ENCODE results near the gene TNFRSF21. TPM values are rescaled to one million over a fixed set of nuclear protein-coding genes. Genes with fewer than 3 reads are reported as not detected.
"Not testable (repeated sequence)": the region's sequence is repeated elsewhere in the genome, so short reads cannot be mapped to it uniquely, and the experiment has no call there.

TNFRSF21 gene
- polyA plus RNA-seq, 3 donors = 30.3 to 37.0 (median 30.8) TPM

DNA sequence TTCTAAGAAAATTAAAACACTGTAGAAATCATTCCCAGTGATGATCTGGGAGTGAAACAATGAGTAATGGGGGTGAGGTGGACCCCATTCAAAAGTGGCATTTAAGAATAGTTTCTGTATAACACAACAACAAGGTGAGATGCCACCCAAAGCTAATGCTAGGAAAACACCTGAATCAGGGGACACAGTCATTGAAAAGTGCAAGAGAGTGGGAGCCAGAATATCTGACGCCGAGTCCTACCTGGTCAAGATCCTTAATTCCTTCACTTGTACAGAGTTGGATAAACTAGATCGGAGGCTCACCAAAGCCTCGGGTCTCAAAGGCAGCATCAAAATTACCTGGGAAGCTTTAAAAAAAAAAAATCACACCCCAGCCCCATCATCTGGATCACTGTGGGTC, 17.7 kb downstream of the TNFRSF21 start:
- no peak for DNase-seq

DNA sequence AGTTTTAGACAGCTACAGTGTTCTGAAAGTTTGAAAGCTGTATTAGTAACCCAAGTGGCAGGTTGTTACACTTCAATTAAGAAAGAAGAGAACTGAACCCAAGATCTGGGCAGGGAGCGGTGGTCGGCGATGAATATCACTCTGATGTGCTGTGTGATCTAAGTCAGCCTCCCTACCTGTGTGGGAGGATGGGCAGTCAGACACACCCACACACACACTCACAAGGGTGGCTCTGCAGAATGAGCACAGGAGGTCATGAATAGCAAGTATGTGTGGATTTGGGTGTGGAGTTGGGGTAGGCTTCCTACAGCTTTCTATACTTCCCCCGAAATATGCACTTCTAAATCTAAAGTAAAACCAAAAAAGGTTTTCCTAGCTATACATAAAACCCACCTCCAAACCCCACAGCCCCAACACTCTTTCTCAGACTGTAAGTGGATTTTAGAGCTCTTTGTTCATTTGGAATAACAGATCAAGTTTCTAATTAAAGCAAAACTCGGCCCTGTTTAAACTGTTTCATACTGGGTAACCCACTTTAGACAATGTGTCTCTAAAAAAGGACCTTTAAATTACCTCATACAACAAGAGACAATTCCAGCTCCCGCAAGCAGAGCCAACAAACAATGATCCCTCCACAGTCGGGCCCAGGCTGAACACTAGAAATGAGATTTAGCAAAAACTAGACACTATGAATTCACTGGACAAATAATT, 19.4 kb downstream of the TNFRSF21 start:
- no peak for DNase-seq

- DNase-seq = no peak
Observed at GRCh38 chr6:47288267-47289090, 21.2 kb downstream of the TNFRSF21 start.

DNA sequence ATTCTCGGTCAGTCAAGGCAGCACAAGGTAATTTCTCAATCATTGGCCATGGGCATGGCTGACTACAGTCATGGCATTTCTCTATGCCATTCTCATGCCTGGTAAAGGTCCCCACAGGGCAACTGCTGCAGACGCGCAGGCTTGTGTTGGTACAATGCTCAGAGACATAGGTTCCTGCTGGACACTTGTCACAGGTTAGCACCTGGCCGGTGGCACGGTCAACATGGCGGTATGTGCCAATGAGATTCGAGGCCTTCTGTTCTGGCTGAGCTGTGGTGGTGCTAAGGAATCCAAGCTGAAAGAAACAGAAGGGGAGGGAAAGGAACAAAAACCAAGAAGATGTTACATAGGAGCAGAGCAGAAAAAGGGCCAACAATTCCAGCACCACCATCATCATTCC, 23.4 kb downstream of the TNFRSF21 start:
- DNase-seq = no peak

DNA sequence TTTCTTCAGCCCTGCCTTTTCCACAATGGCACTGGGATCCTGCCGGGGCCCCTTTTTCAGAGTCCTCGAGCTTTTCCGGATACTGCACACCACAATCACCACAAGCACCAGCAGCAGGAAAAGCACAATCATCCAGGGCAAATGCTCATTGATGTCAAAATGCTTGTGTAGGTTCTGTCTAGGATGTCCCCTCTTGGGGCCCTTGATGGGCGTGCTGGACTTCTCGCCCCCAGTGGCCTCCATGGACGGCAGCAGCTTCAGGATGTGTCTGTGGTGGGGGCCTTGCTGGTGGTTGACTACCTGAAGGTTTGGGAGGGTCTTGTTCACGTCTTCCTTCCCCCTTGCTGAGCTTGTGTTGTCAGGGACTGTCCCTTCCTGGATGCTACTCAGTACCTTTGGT, 25.7 kb downstream of the TNFRSF21 start:
- no peak for DNase-seq

DNA sequence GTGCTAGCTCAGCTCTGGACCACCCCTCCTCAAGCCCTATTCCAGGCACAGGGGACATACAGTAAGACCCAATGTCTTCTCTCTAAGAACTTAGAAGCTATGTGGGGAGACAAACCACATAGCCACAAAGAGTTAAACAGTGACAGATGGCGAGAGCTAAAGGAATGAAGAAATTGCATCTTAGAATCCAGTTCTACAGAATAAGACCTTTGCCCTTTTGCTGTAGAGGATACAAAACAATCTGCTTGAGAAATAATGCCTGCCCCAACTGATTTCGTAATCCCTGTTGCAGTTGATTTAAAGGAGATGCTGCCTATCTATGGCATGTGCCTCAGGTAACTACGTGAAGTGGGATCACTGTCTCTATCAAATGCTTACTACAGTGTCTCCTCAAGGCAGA, 31.2 kb downstream of the TNFRSF21 start:
- no peak for DNase-seq

DNA sequence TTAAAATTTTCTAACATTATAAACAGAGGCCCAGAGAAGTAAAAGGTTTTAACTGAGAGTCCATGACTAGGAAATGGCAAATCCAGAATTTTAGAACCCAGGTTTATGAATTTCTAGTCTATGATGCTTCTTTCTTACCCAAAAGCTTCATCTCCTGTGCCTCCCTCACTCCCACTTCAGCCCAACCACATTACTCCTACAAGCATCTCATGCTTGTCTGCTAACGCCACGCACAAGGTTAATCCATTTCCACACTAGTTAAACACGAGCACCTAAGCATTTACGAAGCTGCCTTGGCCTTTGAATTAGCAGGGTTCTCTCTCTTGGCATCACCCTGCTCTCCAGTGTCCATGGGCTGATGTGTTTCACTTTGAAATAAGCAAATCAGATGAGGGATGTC, 32.0 kb downstream of the TNFRSF21 start:
- DNase-seq = no peak

- DNase-seq = no peak
Observed at GRCh38 chr6:47276377-47276776, 33.3 kb downstream of the TNFRSF21 start.

GRCh38 chr6:47275640-47276039, 34.1 kb downstream of the TNFRSF21 start:
- no peak for DNase-seq

DNA sequence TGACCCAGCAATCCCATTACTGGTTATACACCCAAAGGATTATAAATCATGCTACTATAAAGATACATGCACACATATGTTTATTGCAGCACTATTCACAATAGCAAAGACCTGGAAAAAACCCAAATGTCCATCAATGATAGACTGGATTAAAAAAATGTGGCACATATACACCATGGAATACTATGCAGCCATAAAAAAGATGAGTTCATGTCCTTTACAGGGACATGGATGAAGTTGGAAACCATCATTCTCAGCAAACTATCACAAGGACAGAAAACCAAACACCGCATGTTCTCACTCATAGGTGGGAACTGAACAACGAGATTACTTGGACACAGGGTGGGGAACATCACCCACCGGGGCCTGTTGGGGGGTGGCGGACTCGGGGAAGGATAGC, 34.6 kb downstream of the TNFRSF21 start:
- not testable (repeated sequence) for DNase-seq

DNA sequence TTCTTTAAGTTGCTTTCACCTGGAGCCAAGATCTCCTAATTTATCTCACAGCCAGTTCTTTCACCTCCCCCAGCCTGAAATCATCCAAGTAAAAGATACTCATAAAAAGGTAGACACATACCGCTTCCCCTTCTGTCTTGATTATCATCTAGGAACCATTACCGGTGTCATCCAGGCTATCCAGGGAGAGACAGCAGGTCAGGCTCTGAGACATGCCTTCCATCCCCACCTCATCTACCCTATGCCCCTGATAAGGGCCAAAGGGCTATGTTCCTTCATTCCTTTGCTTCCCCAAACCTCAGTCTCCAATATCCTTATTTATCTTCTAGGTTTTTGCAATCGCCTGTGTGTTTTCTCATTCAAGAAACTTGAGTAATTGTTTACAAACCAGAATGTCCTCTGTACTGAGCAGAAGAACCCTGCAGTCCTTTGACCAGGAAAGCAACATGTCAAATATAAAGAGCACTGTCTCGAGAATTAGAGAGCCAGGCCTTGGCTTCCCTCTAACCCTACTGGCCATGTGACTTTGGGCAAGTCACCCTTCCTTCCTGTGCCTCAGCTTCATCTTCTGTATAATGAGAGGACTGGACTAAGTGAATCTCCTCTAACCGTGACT, 41.0 kb downstream of the TNFRSF21 start:
- no peak for DNase-seq

DNA sequence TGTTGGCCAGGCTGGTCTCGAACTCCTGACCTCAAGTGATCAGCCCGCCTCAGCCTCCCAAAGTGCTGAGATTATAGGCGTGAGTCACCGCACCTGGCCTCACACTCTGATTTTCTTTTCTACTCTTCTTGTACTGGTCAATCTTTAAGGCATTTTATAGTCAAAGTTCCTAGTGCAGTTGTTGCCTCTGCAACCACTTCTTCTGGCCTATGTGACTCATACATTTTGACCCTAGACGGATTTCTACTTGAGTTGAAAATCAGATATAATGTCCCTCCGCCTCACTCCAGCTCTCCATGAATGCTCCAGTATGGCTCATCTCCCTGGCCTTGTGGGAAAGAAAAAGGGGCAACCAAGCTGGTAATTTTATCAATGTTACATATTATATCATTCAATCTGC, 42.4 kb downstream of the TNFRSF21 start:
- no peak for DNase-seq

DNA sequence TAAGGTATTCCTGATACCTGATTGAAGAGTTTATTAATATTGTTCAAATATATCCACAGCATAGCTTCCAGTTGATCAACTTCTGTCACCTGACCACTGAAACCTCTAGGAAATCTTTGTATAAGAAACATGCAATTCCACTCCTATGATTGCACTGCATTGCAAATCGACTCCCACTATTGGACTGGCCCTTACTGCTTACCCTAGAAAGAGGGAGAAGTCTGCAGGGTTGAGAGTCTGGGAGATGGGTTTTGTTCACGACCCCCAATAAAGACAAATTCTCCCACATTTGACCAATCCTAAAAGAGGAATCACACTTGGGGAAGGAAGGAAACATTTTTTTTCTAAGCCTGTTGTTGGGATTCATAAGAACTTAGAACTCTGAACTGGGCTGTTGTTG, 43.7 kb downstream of the TNFRSF21 start:
- DNase-seq = no peak

GRCh38 chr6:47264775-47265184, 44.9 kb downstream of the TNFRSF21 start:
- DNase-seq = no peak

GRCh38 chr6:47263268-47263667, 46.4 kb downstream of the TNFRSF21 start:
- no peak for DNase-seq

- DNase-seq = no peak
Observed at GRCh38 chr6:47262231-47262630, 47.5 kb downstream of the TNFRSF21 start.

GRCh38 chr6:47261191-47261590, 48.5 kb downstream of the TNFRSF21 start:
- no peak for DNase-seq

GRCh38 chr6:47260021-47260420, 49.7 kb downstream of the TNFRSF21 start:
- DNase-seq = no peak

DNA sequence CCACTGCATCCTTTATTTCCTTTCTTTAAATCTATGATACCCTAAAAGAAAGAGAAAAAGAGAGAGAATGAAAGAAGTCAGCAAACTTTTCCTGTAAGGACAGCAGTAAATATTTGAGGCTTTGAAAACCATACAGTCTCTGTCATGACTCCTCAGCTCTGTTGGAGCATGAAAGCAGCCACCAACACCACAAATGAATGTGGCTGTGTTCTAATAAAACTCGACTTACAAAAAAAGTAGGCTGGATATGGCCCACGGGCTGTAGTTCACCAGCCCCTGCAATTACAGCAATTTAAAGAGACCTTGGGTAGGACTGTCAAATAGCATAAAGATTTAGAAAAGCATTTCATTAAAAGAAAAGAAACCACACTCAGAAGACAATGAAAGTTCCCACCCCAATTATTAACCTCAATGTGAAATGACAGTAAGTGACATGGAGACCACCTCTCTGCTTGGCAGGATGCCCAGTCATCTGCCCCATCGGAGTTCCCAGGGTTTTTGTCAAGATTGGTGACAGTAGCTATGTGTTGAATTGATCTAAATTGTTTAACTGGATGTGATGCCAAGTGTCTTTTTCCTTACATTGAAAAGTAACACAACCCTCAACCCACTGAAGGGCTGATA, 50.9 kb downstream of the TNFRSF21 start:
- no peak for DNase-seq

DNA sequence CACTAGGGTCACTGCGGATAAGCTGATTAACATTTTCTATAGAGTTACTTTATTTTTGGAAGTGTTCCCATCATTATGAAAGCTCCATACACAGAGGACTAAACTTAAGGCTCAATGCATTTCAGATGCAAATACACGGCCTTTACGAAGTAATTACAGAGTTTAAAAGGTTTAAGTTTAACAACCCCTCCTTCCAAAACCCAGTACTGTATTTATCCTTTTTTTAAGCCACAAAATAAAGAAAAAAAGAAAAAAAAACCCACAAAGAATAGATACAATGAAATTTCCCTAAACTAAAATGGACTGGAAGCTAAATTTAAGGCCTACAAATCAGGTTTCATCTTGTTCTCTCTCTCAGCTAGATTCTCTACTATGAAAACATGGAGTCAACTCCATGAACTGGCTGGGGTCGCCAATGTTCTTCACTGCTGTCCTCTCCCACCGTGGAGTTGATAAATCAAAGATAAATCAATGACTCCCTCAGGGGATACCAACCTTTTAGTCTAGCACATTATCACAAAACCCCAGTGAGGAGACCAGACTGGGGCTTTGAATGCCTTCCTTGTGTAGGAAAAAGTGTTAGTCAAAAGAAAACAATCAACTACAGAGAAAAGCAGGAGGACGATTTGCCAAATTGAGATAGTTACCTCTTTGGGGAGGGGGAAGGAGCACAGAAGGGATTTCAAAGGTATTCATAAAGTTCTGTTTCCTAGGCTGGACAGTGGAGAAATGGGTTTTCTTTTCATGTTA, 52.5 kb downstream of the TNFRSF21 start:
- DNase-seq = no peak

DNA sequence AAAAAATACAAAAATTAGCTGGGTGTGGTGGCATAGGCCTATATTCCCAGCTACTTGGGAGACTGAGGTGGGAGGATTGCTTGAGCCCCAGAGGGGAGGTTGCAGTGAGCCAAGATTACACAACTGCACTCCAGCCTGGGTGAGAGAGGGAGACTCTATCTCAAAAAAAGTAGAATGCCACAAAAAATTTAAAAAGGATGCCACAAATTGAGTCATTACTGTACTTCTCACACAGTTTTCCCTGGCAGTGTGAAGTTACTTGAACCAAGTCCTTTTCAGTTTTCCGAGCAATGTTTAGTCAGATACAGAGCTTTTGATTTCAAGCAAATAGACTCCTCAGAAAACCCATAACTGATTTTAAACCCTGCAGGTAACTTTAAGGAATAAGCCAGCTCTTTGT, 53.3 kb downstream of the TNFRSF21 start:
- DNase-seq = no peak

DNA sequence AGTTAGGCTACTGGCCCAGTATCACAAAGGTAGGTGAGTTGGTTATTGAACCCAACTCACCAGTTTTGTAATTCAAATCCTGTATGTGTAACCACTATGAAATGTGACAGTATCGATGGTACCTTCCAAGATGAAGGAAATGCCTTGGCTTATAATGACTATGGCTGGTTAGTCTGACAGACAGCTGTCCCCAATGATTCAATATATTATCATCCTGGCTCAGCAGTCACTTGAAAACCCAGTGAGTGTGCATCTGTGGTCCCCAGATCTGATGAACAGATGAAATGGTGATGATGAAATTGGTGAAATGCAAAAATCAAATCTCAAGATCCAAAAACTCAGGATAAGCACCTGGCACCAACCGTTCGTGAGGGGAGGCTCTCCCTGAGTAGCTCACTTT, 54.8 kb downstream of the TNFRSF21 start:
- no peak for DNase-seq

All from renal pelvis (tissue), 4 donors.